Ascending aorta (tissue), 2 donors: ENCODE results near the gene STIM2. TPM values are rescaled to one million over a fixed set of nuclear protein-coding genes. Genes with fewer than 3 reads are reported as not detected.

ENCODE experiments used
- DNase-seq, 2 donors: peaks; one replicate each; pipeline ENCODE4 v3.0.0-alpha.2; 2019; ENCODE audit warnings: low spot score in 2 of 2
- H3K27ac ChIP-seq, 2 donors: fragments of 200-600 bp; sonication (generic); one replicate each; pipeline ENCODE4 v1.5.1; 2016 to 2017; ENCODE audit warnings: mild to moderate bottlenecking in 1 of 2
- H3K27me3 ChIP-seq: fragments of 200-600 bp; sonication (generic); one replicate; pipeline ENCODE4 v1.5.1; 2017
- H3K36me3 ChIP-seq, 2 donors: fragments of 200-600 bp; sonication (generic); one replicate each; pipeline ENCODE4 v1.5.1; 2016
- H3K4me1 ChIP-seq, 2 donors: fragments of 200-600 bp; sonication (generic); one replicate each; pipeline ENCODE4 v1.5.1; 2016 to 2017; ENCODE audit warnings: mild to moderate bottlenecking in 1 of 2
- H3K4me3 ChIP-seq, 2 donors: fragments of 200-600 bp; sonication (generic); one replicate each; pipeline ENCODE4 v1.5.1; 2016 to 2017; ENCODE audit warnings: mild to moderate bottlenecking in 1 of 2
- H3K9me3 ChIP-seq, 2 donors: fragments of 200-600 bp; sonication (generic); one replicate each; pipeline ENCODE4 v1.5.1; 2016
- intact Hi-C: fragments of 100-400 bp; cut with DNase I; formaldehyde crosslinking; loops from one replicate; pipeline ENCODE4 v1.15.1; 2023
- total RNA-seq: library from RNA; depleted of rRNA; stranded (reverse); fragments of >200 nt; gene quantifications from one replicate; pipeline ENCODE4 v1.1.0, GENCODE V29; 2016
- TF ChIP-seq, protein P1 (sequence below), 3 experiments: fragments of 200-600 bp in 2 of 3; fragments of 450-650 bp in 1 of 3; sonication (generic) in 2 of 3; IDR thresholded peaks; one replicate each; pipeline ENCODE4 v1.5.1; 2016 to 2019; ENCODE audit warnings: antibody characterized with exemption in 3 of 3, mild to moderate bottlenecking in 1 of 3, moderate library complexity in 1 of 3

Gene STIM2
- total RNA-seq, 1 donor from 2014 or later, result 17.2 TPM

- Histone ChIP-seq H3K27ac (no peak overlapping the region), H3K36me3 (peaks cover 7 to 13% of the 10 kb centered on the region in 2 donors), H3K4me1 (no peaks in the 10 kb centered on the region), H3K4me3 (no peak overlapping the region), H3K27me3 (no peaks in the 10 kb centered on the region), H3K9me3 (no peaks in the 10 kb centered on the region)
- TF ChIP-seq, protein P1, sequence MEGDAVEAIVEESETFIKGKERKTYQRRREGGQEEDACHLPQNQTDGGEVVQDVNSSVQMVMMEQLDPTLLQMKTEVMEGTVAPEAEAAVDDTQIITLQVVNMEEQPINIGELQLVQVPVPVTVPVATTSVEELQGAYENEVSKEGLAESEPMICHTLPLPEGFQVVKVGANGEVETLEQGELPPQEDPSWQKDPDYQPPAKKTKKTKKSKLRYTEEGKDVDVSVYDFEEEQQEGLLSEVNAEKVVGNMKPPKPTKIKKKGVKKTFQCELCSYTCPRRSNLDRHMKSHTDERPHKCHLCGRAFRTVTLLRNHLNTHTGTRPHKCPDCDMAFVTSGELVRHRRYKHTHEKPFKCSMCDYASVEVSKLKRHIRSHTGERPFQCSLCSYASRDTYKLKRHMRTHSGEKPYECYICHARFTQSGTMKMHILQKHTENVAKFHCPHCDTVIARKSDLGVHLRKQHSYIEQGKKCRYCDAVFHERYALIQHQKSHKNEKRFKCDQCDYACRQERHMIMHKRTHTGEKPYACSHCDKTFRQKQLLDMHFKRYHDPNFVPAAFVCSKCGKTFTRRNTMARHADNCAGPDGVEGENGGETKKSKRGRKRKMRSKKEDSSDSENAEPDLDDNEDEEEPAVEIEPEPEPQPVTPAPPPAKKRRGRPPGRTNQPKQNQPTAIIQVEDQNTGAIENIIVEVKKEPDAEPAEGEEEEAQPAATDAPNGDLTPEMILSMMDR (IDR thresholded peaks at IDR 0.05), result no peak
- no peak for DNase-seq
- intact Hi-C loops, result no loop called here
Measured at GRCh38 chr4:27017623-27018022, 157.0 kb downstream of the STIM2 start.

- no peak for DNase-seq
- intact Hi-C loops, result no loop called here
- H3K27me3 ChIP-seq, result no peaks in the 10 kb centered on the region
- no peaks in the 10 kb centered on the region for H3K4me1 ChIP-seq
- no peak overlapping the region for H3K4me3 ChIP-seq
- no peaks in the 10 kb centered on the region for H3K9me3 ChIP-seq
- H3K36me3 ChIP-seq, result peaks cover 11 to 17% of the 10 kb centered on the region in 2 donors
- no peak overlapping the region for H3K27ac ChIP-seq
- TF ChIP-seq, protein P1 (IDR thresholded peaks at IDR 0.05), result no peak
Measured at GRCh38 chr4:27018076-27018475, 157.4 kb downstream of the STIM2 start.

GRCh38 chr4:27018910-27019309 is 158.3 kb downstream of the STIM2 start:
- TF ChIP-seq, protein P1 (IDR thresholded peaks at IDR 0.05), result no peak
- H3K4me3 ChIP-seq, result no peak overlapping the region
- peaks cover 11 to 17% of the 10 kb centered on the region in 2 donors for H3K36me3 ChIP-seq
- no peak for DNase-seq
- no peak overlapping the region for H3K27ac ChIP-seq
- H3K4me1 ChIP-seq, result no peaks in the 10 kb centered on the region
- no peaks in the 10 kb centered on the region for H3K27me3 ChIP-seq
- intact Hi-C loops, result no loop called here
- no peaks in the 10 kb centered on the region for H3K9me3 ChIP-seq

DNA sequence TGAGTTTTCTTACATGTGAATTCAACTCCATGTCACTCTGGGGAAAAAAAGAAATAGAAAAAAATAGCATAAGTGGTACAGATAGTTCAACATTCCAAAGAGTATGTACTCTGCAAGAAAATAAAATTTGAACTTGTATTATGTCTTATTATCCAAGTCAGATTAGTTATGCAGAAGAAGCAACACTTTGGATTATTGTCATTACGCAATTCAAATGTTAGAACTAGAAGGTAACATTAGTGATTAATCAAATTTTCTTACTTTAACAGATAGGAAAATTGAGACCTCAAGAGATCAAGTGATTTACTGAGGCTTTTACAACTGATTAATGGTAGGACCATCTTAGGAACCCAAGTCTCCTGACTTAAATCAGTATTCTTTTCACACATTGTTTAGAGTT is 159.1 kb downstream of the STIM2 start:
- Histone ChIP-seq H3K27me3 (no peaks in the 10 kb centered on the region), H3K9me3 (no peaks in the 10 kb centered on the region), H3K4me1 (no peaks in the 10 kb centered on the region), H3K36me3 (peaks cover 11 to 17% of the 10 kb centered on the region in 2 donors), H3K27ac (no peak overlapping the region), H3K4me3 (no peak overlapping the region)
- TF ChIP-seq, protein P1 (IDR thresholded peaks at IDR 0.05), result no peak
- DNase-seq, result no peak
- intact Hi-C loops, result no loop called here

- TF ChIP-seq, protein P1 (IDR thresholded peaks at IDR 0.05), result no peak
- Histone ChIP-seq H3K4me3 (no peak overlapping the region), H3K4me1 (no peaks in the 10 kb centered on the region), H3K36me3 (peaks cover 11 to 17% of the 10 kb centered on the region in 2 donors), H3K9me3 (no peaks in the 10 kb centered on the region), H3K27ac (no peak overlapping the region), H3K27me3 (no peaks in the 10 kb centered on the region)
- intact Hi-C loops, result no loop called here
- DNase-seq, result no peak
Measured at GRCh38 chr4:27020203-27020602, 159.6 kb downstream of the STIM2 start.

GRCh38 chr4:27020603-27021002 is 160.0 kb downstream of the STIM2 start:
- intact Hi-C loops, result no loop called here
- H3K4me3 ChIP-seq, result no peak overlapping the region
- H3K36me3 ChIP-seq, result peaks cover 11 to 17% of the 10 kb centered on the region in 2 donors
- no peak for DNase-seq
- no peaks in the 10 kb centered on the region for H3K9me3 ChIP-seq
- H3K27me3 ChIP-seq, result no peaks in the 10 kb centered on the region
- TF ChIP-seq, protein P1 (IDR thresholded peaks at IDR 0.05), result no peak
- H3K4me1 ChIP-seq, result no peaks in the 10 kb centered on the region
- no peak overlapping the region for H3K27ac ChIP-seq
